Left renal pelvis (tissue), 4 donors: ENCODE data around the gene OR52K1. TPM values are rescaled to one million over a fixed set of nuclear protein-coding genes. Genes with fewer than 3 reads are reported as not detected.

ENCODE experiments used
- DNase-seq, 4 donors: peaks; one replicate each; pipeline ENCODE4 v3.0.0-alpha.2; 2013; ENCODE audit warnings: low read depth in 4 of 4, low spot score in 3 of 4
- polyA plus RNA-seq, 4 donors: library from polyadenylated mRNA; unstranded; fragments of 120-200 nt; gene quantifications; one replicate each; pipeline ENCODE4 v1.2.1, GENCODE V29; 2013; ENCODE audit not compliant: insufficient read length in 4 of 4

OR52K1 gene
- polyA plus RNA-seq: under 1 TPM; 0.09 to 0.18 (median 0.13) TPM

DNA sequence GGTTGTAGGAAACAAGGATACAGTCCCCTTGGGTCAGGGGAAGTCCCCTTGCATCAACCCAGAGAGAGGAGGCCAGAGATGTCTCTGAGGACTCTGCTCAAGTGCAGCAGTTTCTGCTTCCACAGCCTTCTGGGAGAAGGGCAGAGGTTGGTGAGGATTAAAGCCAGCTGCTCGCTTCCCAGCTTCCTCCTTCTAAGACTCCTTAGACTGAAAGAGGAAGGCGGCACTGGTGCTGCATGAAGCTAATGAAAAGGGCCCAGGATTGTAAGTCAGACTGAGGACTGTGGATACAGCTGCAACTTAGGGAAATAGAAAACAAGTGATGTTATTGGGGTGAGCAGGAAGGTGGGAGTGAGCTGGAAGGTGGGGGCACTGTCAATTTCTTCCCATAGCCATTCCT lies at the start of gene OR52K1:
TSS of gene OR52K1 (plus strand) at position 202 of the 400 bp plus-strand sequence. CDS start 6,255 bp downstream, outside the sequence.
- no peak for DNase-seq

- DNase-seq: no peak
Observed at GRCh38 chr11:4433856-4434255, 48.6 kb upstream of the OR52K1 start.

- no peak for DNase-seq
Observed at GRCh38 chr11:4436411-4436810, 46.0 kb upstream of the OR52K1 start.

DNA sequence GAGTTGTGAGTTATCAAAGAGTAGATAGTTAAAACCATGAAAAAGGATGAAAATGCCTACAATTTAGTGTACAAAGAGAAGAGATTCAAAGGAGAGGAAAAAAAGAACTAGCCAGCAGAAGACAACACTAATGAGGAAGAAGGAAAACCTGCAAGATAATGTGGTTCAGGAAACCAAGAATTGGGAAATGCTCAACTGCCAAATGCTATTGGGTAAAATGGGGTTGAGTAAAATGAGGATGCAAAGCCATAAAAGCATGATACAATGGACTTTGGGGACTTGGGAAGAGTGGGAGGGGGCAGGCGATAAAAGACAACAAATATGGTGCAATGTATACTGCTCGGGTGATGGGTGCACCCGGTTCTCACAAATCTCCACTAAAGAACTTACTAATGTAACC lies 40.9 kb upstream of the OR52K1 start:
- no peak for DNase-seq

DNA sequence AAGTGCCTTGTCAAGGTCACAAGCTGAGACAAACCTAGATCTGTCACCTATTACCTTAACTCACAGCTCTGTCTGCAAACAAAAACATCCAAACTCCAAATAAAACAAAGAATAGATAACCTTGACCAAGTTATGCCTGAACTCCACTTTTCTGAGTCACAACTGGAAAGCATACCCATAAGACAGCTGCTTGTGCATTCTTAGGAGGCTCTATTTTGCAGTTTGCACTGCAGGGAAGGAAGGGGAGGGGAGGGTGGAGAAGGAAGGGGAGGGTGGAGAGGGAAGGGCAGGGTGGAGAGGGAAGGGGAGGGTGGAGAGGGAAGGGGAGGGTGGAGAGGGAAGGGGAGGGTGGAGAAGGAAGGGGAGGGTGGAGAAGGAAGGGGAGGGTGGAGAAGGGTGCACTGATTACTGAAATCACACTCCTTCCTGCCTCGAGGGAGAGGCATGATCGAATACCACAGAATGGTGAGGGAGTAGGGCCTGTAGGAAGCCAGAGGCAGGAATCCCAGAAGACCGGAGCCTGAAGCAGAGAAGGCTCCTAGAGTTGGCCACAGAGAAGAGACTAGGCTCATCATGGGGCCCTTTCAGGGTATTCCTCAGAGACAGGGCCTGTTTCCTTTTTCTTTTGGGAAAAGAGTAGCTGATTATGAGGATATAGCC lies 39.1 kb upstream of the OR52K1 start:
- DNase-seq: no peak

DNA sequence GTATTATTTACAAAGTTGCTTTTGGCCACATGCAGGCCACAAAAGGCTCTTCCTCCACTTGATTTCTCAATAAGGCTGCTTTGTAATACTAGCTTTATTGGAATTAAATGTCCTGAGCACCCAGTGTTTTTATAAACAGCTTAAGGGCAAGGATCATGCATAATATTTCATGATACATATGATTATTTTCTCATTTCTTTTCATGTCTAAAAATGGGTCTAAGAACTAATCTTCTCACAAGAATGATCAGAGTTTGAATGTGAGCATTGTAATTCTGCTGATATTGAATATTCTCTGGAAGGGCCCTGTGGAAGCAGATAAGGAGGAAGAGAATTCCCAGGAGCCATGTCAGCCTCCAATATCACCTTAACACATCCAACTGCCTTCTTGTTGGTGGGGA lies 33.5 kb upstream of the OR52K1 start, which contains the start of gene OR52K2:
TSS of gene OR52K2 (plus strand) at position 301 of the 400 bp plus-strand sequence. CDS start at position 346, 45 bp downstream.
- DNase-seq: no peak

DNA sequence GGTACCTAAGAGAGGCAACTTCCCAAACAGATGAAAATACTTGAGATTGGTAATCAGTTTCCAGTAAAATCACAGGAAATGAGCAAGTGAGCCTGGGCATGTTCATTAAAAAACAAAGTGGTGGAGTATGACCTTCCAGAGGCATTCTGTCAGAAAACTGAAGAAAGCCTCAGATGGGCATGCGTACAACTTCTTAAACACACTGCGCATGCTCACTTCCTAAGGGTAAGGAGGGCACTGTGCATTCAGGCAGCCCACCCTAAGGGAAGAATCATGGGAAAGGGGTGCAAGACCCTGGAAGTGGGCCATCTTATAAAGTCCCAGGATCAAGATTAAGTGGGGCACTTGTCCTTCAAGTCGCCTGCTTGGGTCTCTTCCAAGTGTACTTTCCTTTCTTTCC lies 29.3 kb upstream of the OR52K1 start:
- no peak for DNase-seq

- no peak for DNase-seq
Observed at GRCh38 chr11:4454021-4454420, 28.4 kb upstream of the OR52K1 start.

DNA sequence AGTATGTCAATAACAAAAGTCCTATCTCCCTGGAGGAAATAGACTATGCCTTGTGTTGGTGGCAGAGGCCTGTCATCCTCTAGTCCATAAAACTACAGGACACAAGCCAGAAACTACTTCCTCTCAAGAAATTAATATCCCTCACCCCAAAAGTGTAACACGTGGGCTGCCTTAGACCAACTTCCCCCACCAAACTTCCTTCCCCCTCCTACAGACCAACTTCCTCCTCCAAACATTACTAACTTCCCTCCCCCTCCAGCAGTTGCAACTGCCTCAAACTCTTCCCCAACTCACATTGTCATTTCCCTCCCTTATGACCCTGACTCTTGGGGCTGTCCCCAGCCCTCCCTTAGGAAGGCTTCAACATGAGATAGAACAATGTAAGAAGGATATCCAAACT lies 27.0 kb upstream of the OR52K1 start:
- no peak for DNase-seq

- DNase-seq: no peak
Observed at GRCh38 chr11:4459500-4459899, 22.9 kb upstream of the OR52K1 start.

DNA sequence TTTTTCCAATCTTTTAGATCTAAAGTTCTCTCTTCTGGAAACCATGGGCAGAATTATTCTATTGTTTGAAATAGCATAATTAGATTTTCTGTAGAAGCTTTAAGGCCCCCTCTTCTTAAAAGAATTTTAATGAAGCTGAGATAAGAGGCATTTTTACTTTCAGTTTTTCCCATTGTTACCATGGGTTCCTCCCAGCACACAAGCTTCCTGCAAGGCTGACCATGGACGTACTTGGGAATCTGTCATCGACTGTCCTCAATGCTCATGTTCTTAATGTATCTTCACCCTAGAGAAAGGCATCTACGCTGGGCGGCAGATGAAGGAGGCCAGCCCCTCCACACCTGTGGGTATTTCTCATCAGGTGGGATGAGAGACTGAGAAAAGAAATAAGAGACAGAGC lies 22.3 kb upstream of the OR52K1 start:
- DNase-seq: no peak

DNA sequence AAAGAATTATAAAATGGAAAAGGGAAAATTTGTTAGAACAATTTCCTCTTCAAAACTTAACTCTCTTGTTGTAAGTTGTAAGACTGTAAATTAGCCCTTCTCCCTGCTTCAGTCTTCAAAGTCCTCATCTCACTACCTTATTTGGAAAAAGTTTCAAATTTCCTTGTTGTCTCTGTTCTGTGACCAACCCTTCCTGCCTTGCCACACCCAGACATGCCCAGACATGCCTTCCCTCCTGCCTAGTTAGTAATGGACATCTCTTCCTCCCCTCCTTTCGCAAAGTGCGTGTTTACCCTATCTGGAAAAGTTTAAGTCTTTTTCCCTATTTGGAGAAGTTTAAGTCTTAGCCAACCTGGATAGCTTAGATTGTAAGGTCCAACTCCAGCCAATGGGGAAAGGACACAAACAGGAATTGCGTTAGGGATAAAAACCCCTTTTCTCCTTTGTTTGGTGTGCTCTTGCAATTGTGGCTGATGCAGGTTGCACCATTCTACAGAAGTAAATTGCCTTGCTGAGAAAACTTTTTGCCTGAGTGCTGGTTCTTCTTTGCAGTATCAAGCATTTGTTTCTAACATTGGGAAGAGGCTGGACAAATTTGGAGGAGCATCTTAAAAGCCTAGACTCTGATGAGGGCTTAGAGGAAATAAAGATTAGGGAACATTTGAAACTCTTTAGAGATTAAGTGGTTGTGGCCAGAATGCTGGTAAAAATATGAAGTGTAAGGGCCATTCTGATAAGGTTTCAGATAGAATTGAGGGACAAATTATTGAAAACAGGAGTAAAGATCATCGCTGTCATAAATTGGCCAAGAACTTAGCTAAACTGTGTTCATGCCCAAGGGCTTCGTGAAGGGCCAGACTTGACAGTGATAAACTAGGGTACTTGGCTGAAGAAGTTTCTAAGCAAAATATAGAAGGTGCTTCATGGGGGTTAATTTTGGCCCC lies 18.0 kb upstream of the OR52K1 start:
- no peak for DNase-seq

DNA sequence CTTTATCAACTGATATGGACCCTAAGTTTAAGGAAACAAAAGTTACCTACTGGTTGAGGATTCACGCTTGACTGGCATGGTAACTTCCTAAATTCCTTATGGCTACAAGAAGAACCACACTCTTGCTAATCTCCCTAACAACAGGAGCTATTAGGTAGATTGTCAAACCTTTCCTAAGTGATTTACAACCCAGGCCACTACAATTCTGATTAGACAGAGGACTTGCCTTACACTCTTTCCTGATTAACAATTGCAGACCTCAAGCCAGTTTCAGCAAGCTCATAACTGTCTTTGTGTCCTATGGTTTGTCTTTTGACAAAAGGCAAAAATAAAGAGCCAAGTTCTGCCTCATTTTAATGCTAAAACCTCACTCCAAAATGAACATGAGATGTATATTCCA lies 17.0 kb upstream of the OR52K1 start:
- DNase-seq: no peak

- no peak for DNase-seq
Observed at GRCh38 chr11:4466131-4466870, 16.1 kb upstream of the OR52K1 start.

DNA sequence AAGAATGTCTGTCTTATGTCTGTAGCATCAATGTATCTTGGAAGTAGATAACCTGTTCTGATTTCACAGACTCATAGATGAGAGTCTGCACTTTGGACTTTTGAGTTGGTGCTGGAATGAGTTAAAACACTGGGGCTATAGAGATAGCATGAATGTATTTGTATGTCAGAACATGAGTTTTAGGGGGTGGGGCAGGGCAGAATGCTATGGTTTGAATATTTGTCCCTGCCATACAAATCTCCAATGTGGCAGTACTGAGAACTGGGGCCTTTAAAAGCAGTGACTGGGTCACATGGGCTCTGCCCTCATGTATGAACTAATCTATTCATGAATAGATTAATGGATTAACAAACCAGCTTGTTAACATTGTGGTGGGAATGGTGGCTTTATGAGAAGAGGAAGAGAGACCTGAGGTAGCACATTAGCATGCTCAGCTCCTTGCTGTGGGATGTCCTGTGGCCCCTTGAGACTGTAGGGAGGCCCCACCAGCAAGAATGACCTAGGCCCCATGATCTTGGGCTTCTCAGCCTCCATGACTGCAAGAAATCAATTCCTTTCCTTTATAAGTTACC lies 15.5 kb upstream of the OR52K1 start:
- no peak for DNase-seq

- DNase-seq: no peak
Observed at GRCh38 chr11:4467811-4468606, 14.4 kb upstream of the OR52K1 start.

DNA sequence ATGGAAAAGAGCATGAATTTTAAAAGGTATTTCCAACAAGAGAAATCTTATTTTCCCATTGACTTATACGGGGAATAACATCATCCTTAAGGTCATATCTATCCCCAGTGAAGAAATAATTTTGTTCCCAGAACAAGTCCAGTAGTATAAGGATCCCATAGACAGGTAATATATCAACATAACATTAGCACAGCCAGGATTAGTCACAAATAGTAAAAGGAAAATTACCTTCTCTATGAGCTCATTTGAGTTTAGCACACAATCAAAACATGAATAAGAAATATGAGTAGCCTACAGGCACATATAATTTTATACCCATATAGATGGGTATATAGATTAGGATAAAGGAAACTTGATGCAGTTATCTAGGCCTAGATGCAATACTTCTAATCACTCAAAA lies 2.8 kb upstream of the OR52K1 start:
- no peak for DNase-seq

DNA sequence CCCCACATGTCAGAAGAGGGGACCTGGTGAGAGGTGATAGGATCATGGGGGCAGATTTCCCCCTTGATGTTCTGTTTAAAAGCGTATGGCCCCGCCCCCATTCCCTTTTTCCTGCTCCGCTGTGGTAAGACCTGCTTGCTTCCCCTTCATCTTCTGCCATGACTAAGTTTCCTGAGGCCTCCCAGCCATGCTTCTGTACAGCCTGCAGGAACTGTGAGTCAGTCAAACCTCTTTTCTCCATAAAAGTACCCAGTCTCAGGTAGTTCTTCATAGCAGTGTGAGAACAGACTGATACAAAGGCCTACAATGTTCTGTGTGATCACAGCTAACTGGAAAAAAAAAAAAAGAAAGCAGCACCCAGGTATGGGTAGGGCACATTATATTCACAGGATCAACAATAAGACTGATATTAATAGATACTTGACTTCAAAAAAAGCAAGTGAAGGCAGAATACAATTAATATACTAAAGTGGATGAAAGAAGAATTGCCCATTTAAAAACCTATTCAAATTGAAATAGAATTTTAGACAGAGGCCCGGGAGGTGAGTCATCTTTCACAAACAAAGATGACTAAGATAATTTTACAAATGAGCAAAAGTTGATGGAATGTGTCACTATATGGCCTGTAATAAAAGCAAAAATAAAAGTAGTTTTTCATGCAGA lies 1.7 kb upstream of the OR52K1 start:
- no peak for DNase-seq

- DNase-seq: no peak
Observed at GRCh38 chr11:4481240-4481582, 1.2 kb upstream of the OR52K1 start.

GRCh38 chr11:4484310-4484709 lies 1.9 kb downstream of the OR52K1 start:
- no peak for DNase-seq
